IPS DF 19.7 (cell line): ENCODE measurements around the gene HOMER2.

ENCODE experiments used
- DNase-seq: peaks from one replicate; pipeline ENCODE4 v3.0.0-alpha.2; 2013; ENCODE audit warnings: low read depth, low spot score

The HOMER2 gene

GRCh38 chr15:82858932-82859331 is 93.6 kb downstream of the HOMER2 start:
- DNase-seq, result no peak

GRCh38 chr15:82856397-82857170 is 95.9 kb downstream of the HOMER2 start:
- no peak for DNase-seq

GRCh38 chr15:82855286-82856100 is 97.0 kb downstream of the HOMER2 start:
- no peak for DNase-seq

GRCh38 chr15:82854554-82854953 is 98.0 kb downstream of the HOMER2 start:
- no peak for DNase-seq

GRCh38 chr15:82852941-82853561 is 99.5 kb downstream of the HOMER2 start:
- no peak for DNase-seq

- DNase-seq, result no peak
These were observed 100.5 kb downstream of the HOMER2 start for GRCh38 chr15:82851981-82852511.

- no peak for DNase-seq
These were observed 101.1 kb downstream of the HOMER2 start for GRCh38 chr15:82851306-82851850.

- no peak for DNase-seq
These were observed 101.8 kb downstream of the HOMER2 start for GRCh38 chr15:82850731-82851130.

GRCh38 chr15:82849556-82850512 is 102.7 kb downstream of the HOMER2 start:
- DNase-seq, result peak; percentile 92

GRCh38 chr15:82848241-82848993 is 104.1 kb downstream of the HOMER2 start:
- no peak for DNase-seq

- no peak for DNase-seq
These were observed 104.8 kb downstream of the HOMER2 start for GRCh38 chr15:82847703-82848102.

GRCh38 chr15:82846621-82847020 is 105.9 kb downstream of the HOMER2 start:
- no peak for DNase-seq

GRCh38 chr15:82845686-82846085 is 106.8 kb downstream of the HOMER2 start:
- no peak for DNase-seq

GRCh38 chr15:82843566-82843965 is 109.0 kb downstream of the HOMER2 start:
- no peak for DNase-seq

- no peak for DNase-seq
These were observed 112.4 kb downstream of the HOMER2 start for GRCh38 chr15:82840166-82840565.

- DNase-seq, result no peak
These were observed 113.4 kb downstream of the HOMER2 start for GRCh38 chr15:82839136-82839535.

GRCh38 chr15:82838096-82838735 is 114.3 kb downstream of the HOMER2 start:
- no peak for DNase-seq

GRCh38 chr15:82835391-82835917 is 117.1 kb downstream of the HOMER2 start:
- no peak for DNase-seq

GRCh38 chr15:82833362-82833682 is 119.2 kb downstream of the HOMER2 start:
- DNase-seq, result no peak
